Left colon (tissue), 2 donors: ENCODE data around the gene PHF13. TPM values are rescaled to one million over a fixed set of nuclear protein-coding genes. Genes with fewer than 3 reads are reported as not detected.
"Not testable (repeated sequence)": the region's sequence is repeated elsewhere in the genome, so short reads cannot be mapped to it uniquely, and the experiment has no call there.

ENCODE experiments used
- ATAC-seq: fragments of 200-7000 bp; cut with Tn5 transposase; one replicate; pipeline ENCODE4 v1.9.1; 2020; ENCODE audit warnings: mild to moderate bottlenecking, moderate library complexity
- DNase-seq, 2 donors: peaks; one replicate each; pipeline ENCODE4 v3.0.0-alpha.2; 2020
- intact Hi-C, 2 donors: fragments of 100-400 bp; cut with DNase I in 1 of 2; cut with micrococcal nuclease in 1 of 2; formaldehyde crosslinking; loops; one replicate each; pipeline versions ENCODE4 v1.11.2 to v1.14.0; 2022; cut with DNase I, micrococcal nuclease
- total RNA-seq, 2 donors: library from RNA; stranded (reverse); fragmentation: NEBNext Ultra II Directional; extraction: Animal tissue kit (Norgen Biotek cat#: 25700); gene quantifications; one replicate each; pipeline ENCODE4 v1.2.1, GENCODE V29; 2021
- donor health status: DM: no; HTN: no; CAD: no.
- donor health status: DM: yes; HTN: yes; CAD: no.

The PHF13 gene
- total RNA-seq, 2 donors from 2014 or later, result 6.7 to 11.2 TPM

GRCh38 chr1:6637770-6638169 lies 24.2 kb downstream of the PHF13 start:
- ATAC-seq (no peak), DNase-seq (no peak)
- intact Hi-C loops, result loop anchor here in 1 of 2 donors (10.0 kb wide), 1 partner anchor 83 kb away; the partner anchor contains the start of genes NOL9 and TAS1R1

GRCh38 chr1:6638226-6638625 lies 24.7 kb downstream of the PHF13 start:
- intact Hi-C loops, result loop anchor here in 1 of 2 donors (10.0 kb wide), 1 partner anchor 83 kb away; the partner anchor contains the start of genes NOL9 and TAS1R1
- no peak for ATAC-seq
- DNase-seq, result peak; percentile 41 to 48

GRCh38 chr1:6640867-6641266 lies 27.3 kb downstream of the PHF13 start:
- intact Hi-C loops, ATAC-seq, DNase-seq: not testable (repeated sequence)

GRCh38 chr1:6645018-6645417 lies 31.5 kb downstream of the PHF13 start:
- DNase-seq (no peak), ATAC-seq (no peak)
- intact Hi-C loops, result loop anchor here in 1 of 2 donors (5.0 kb wide), 1 partner anchor 158 kb away; no protein-coding TSS in a partner anchor

GRCh38 chr1:6646499-6647148 lies 33.1 kb downstream of the PHF13 start:
- intact Hi-C loops, result loop anchor here in 1 of 2 donors (5.0 kb wide), 1 partner anchor 159 kb away; no protein-coding TSS in a partner anchor
- ATAC-seq, result peak; percentile 60
- no peak for DNase-seq

- DNase-seq (no peak), ATAC-seq (no peak)
- intact Hi-C loops, result loop anchor here in 1 of 2 donors (5.0 kb wide), 1 partner anchor 161 kb away; no protein-coding TSS in a partner anchor
These were observed 35.0 kb downstream of the PHF13 start for GRCh38 chr1:6648556-6648955.

GRCh38 chr1:6651909-6652308 lies 38.4 kb downstream of the PHF13 start:
- DNase-seq, result no peak
- no peak for ATAC-seq

GRCh38 chr1:6652986-6653385 lies 39.5 kb downstream of the PHF13 start:
- DNase-seq (no peak), ATAC-seq (no peak)
- intact Hi-C loops, result no loop called here

More at GRCh38 chr1:6651909-6652308, 38.4 kb downstream of the PHF13 start:
- intact Hi-C loops, result no loop called here

GRCh38 chr1:6653436-6654290 lies 40.1 kb downstream of the PHF13 start:
- intact Hi-C loops, result no loop called here
- DNase-seq (no peak), ATAC-seq (no peak)

- ATAC-seq, result no peak
- DNase-seq, result no peak
- intact Hi-C loops, result no loop called here
These were observed 43.6 kb downstream of the PHF13 start for GRCh38 chr1:6657138-6657537.

- intact Hi-C loops, result no loop called here
- ATAC-seq (peak; percentile 92), DNase-seq (peak; percentile 26 to 40)
These were observed 45.0 kb downstream of the PHF13 start for GRCh38 chr1:6658359-6659060.

- DNase-seq, result no peak
- no peak for ATAC-seq
- intact Hi-C loops, result no loop called here
These were observed 47.0 kb downstream of the PHF13 start for GRCh38 chr1:6660415-6661049.

- ATAC-seq, DNase-seq, intact Hi-C loops: not testable (repeated sequence)
These were observed 48.9 kb downstream of the PHF13 start for GRCh38 chr1:6662468-6662867.

GRCh38 chr1:6666696-6667095 lies 53.2 kb downstream of the PHF13 start:
- intact Hi-C loops, result no loop called here

GRCh38 chr1:6667139-6667538 lies 53.6 kb downstream of the PHF13 start:
- ATAC-seq (no peak), DNase-seq (no peak)
- intact Hi-C loops, result no loop called here

More at GRCh38 chr1:6666696-6667095, 53.2 kb downstream of the PHF13 start:
- ATAC-seq (no peak), DNase-seq (no peak)

- no peak for DNase-seq
- intact Hi-C loops, result no loop called here
- no peak for ATAC-seq
These were observed 55.0 kb downstream of the PHF13 start for GRCh38 chr1:6668503-6668902.

GRCh38 chr1:6672558-6672957 lies 59.0 kb downstream of the PHF13 start:
- DNase-seq (no peak), ATAC-seq (no peak)
- intact Hi-C loops, result no loop called here
